Psoas muscle (tissue), 8 donors: ENCODE results near the gene AKAP4. TPM values are rescaled to one million over a fixed set of nuclear protein-coding genes. Genes with fewer than 3 reads are reported as not detected.

Experiments used
- ATAC-seq, 4 donors: fragments of 200-7000 bp; cut with Tn5 transposase; one replicate each; pipeline ENCODE4 v1.9.1; 2020; ENCODE audit warnings: moderate library complexity in 3 of 4, mild to moderate bottlenecking in 2 of 4
- DNase-seq, 2 donors: peaks; one replicate each; pipeline ENCODE4 v3.0.0-alpha.2; 2020
- H3K27ac ChIP-seq: fragments of 200-600 bp; one replicate; pipeline ENCODE4 v1.8.0; 2022
- H3K27me3 ChIP-seq, 3 donors: fragments of 200-600 bp in 1 of 3; one replicate each; pipeline versions ENCODE4 v1.6.1 to v1.8.0; 2013 to 2022; ENCODE audit warnings: low read length in 2 of 3, mild to moderate bottlenecking in 2 of 3, moderate library complexity in 1 of 3; ENCODE audit not compliant: insufficient read depth in 3 of 3
- H3K36me3 ChIP-seq, 2 donors: fragments of 200-600 bp in 1 of 2; one replicate each; pipeline versions ENCODE4 v1.6.1 to v1.8.0; 2013 to 2022; ENCODE audit warnings: low read depth in 1 of 2, mild to moderate bottlenecking in 1 of 2, moderate library complexity in 1 of 2; ENCODE audit not compliant: insufficient read depth in 1 of 2
- H3K4me1 ChIP-seq: fragments of 200-600 bp; one replicate; pipeline ENCODE4 v1.8.0; 2022
- H3K4me3 ChIP-seq: fragments of 200-600 bp; one replicate; pipeline ENCODE4 v1.8.0; 2022; ENCODE audit warnings: mild to moderate bottlenecking
- H3K9me3 ChIP-seq: fragments of 200-600 bp; one replicate; pipeline ENCODE4 v1.8.0; 2022
- CTCF ChIP-seq: fragments of 200-600 bp; IDR thresholded peaks from one replicate; pipeline ENCODE4 v1.8.0; 2022; ENCODE audit warnings: antibody characterized with exemption
- WGBS, 3 donors: extraction: QIAGEN DNeasy Blood & Tissue Kit; methylation state at CpG; one replicate each; pipeline versions ENCODE4 v1.1.6 to v1.1.7; 2013; 5-methylcytosine and 5-hydroxymethylcytosine counted together
- intact Hi-C, 2 donors: fragments of 100-400 bp; cut with DNase I; formaldehyde crosslinking; loops; one replicate each; pipeline versions ENCODE4 v1.11.0 to v1.14.2; 2022
- long read RNA-seq, 2 donors: library from polyadenylated mRNA; unstranded; transcript quantifications; one replicate each; pipeline ENCODE4 v2.0.0, GENCODE V29; 2021
- polyA plus RNA-seq, 3 donors: library from polyadenylated mRNA; stranded (reverse); fragments of 200-250 nt; gene quantifications; one replicate each; pipeline ENCODE4 v1.2.3, GENCODE V29; 2013
- total RNA-seq, 4 donors: library from RNA; stranded (reverse); fragmentation: NEBNext Ultra II Directional in 2 of 4; extraction: Animal tissue kit (Norgen Biotek cat#: 25700) in 2 of 4; gene quantifications; one replicate each; pipeline versions ENCODE4 v1.2.1 to v1.2.4, GENCODE V29; 2021 to 2023
- donor health status: healthy with polysubstance abuse.
- donor health status: DM: no; HTN: no; CAD: no; lungs with moderate emphysema.
- donor health status: Bipolar disorder and iron deficiency.
- donor health status: healthy.
- donor health status: DM: yes; HTN: yes; CAD: no.
- donor health status: DM: no; HTN: no; CAD: no.
- donor health status: DM: no; HTN: no; CAD: no.
- donor health status: DM: yes; HTN: yes; CAD: no.

AKAP4 gene
- not detected for total RNA-seq
- polyA plus RNA-seq: not detected
- long read RNA-seq, donor 1: 0 reads
- long read RNA-seq, donor 2: 0 reads

- Histone ChIP-seq H3K27me3 (peaks cover 0 to 14% (median 0%) of the 10 kb centered on the region in 3 donors), H3K36me3 (no peaks in the 10 kb centered on the region), H3K9me3 (no peaks in the 10 kb centered on the region), H3K4me1 (no peaks in the 10 kb centered on the region), H3K4me3 (no peak within 1 kb of the TSS), H3K27ac (no peak within 1 kb of the TSS)
- no peak for TF ChIP-seq CTCF
- no peak for DNase-seq
- WGBS, 3 donors: 64 to 69% (median 67%) methylated on average over 1 of the region's 1 CpG
- intact Hi-C loops: loop anchor here (5.0 kb wide), 2 partner anchors 99 to 284 kb away; no protein-coding TSS in a partner anchor
- no peak for ATAC-seq
These were observed at the start of gene AKAP4 for GRCh38 chrX:50200907-50201306. TSS of gene AKAP4 (minus strand) at chrX:50201007. CDS start at chrX:50200889, 118 bp downstream.

- peak; percentile 17 for TF ChIP-seq CTCF
- Histone ChIP-seq H3K4me3 (no peak overlapping the region), H3K36me3 (no peaks in the 10 kb centered on the region), H3K9me3 (no peaks in the 10 kb centered on the region), H3K4me1 (no peaks in the 10 kb centered on the region), H3K27ac (no peak overlapping the region), H3K27me3 (peaks cover 0 to 12% (median 0%) of the 10 kb centered on the region in 3 donors)
- 39 to 51% (median 41%) methylated on average over 8 of the region's 8 CpGs for WGBS, 3 donors
- DNase-seq (no peak), ATAC-seq (no peak)
- intact Hi-C loops: no loop called here
These were observed 10.7 kb upstream of the AKAP4 start for GRCh38 chrX:50211510-50211909.

GRCh38 chrX:50206753-50207152, 5.9 kb upstream of the AKAP4 start:
- no peak for DNase-seq
- 60 to 70% (median 61%) methylated on average over 11 of the region's 11 CpGs for WGBS, 3 donors
- ATAC-seq: no peak
- H3K4me3 ChIP-seq: no peak overlapping the region
- H3K27ac ChIP-seq: no peak overlapping the region
- no peak for TF ChIP-seq CTCF
- H3K4me1 ChIP-seq: no peaks in the 10 kb centered on the region
- no peaks in the 10 kb centered on the region for H3K36me3 ChIP-seq
- H3K9me3 ChIP-seq: no peaks in the 10 kb centered on the region
- intact Hi-C loops: no loop called here
- peaks cover 0 to 12% (median 0%) of the 10 kb centered on the region in 3 donors for H3K27me3 ChIP-seq

- H3K27ac ChIP-seq: peak within 1 kb of the TSS; percentile 16
- no peaks in the 10 kb centered on the region for H3K36me3 ChIP-seq
- peaks cover 0 to 11% (median 0%) of the 10 kb centered on the region in 3 donors for H3K27me3 ChIP-seq
- peak; percentile 70 to 79 for DNase-seq
- H3K9me3 ChIP-seq: no peaks in the 10 kb centered on the region
- TF ChIP-seq CTCF: peak; percentile 65
- WGBS, 3 donors: 0 to 8% (median 0%) methylated on average over 17 to 19 of the region's 19 CpGs
- intact Hi-C loops: loop anchor here (2.0 to 5.0 kb wide), 3 partner anchors 102 to 290 kb away; no protein-coding TSS in a partner anchor
- ATAC-seq: peak; percentile 80 to 97 (median 94)
- no peaks in the 10 kb centered on the region for H3K4me1 ChIP-seq
- peak within 1 kb of the TSS; percentile 52 for H3K4me3 ChIP-seq
These were observed 3.6 kb upstream of the AKAP4 start, which contains the start of gene CCNB3 for GRCh38 chrX:50204364-50204899. TSS of gene CCNB3 (plus strand) at chrX:50204765. CDS start at chrX:50285164, 80,399 bp downstream.
